Natural killer cell (primary cell): ENCODE data around the gene EXOC3L2. TPM values are rescaled to one million over a fixed set of nuclear protein-coding genes. Genes with fewer than 3 reads are reported as not detected.
A peak's percentile ranks its signal among the peaks of the same experiment; 100 is the strongest.

ENCODE experiments used
- ATAC-seq, 3 donors: fragments of 150-1000 bp in 2 of 3; fragments of 200-7000 bp in 1 of 3; cut with Tn5 transposase; 1 replicate in 1 of 3; 2 replicates in 2 of 3; pipeline ENCODE4 v1.10.0; 2021; ENCODE audit warnings: mild to moderate bottlenecking in 2 of 3, moderate library complexity in 2 of 3
- DNase-seq, 2 donors: peaks; one replicate each; pipeline versions ENCODE4 v3.0.0 to v3.0.0-alpha.2; 2013 to 2021; ENCODE audit warnings: mixed read lengths in 1 of 2
- H3K27ac ChIP-seq: one replicate; pipeline ENCODE4 v1.5.1; 2013; ENCODE audit warnings: mild to moderate bottlenecking, low read length
- H3K27me3 ChIP-seq: one replicate; pipeline ENCODE4 v1.6.1; 2013; ENCODE audit warnings: low read length; ENCODE audit not compliant: control insufficient read depth, insufficient read depth
- H3K36me3 ChIP-seq: one replicate; pipeline ENCODE4 v1.6.1; 2013; ENCODE audit warnings: low read length; ENCODE audit not compliant: control insufficient read depth, insufficient read depth
- H3K4me1 ChIP-seq: one replicate; pipeline ENCODE4 v1.6.1; 2013; ENCODE audit warnings: low read length; ENCODE audit not compliant: control insufficient read depth, insufficient read depth
- H3K4me3 ChIP-seq: one replicate; pipeline ENCODE4 v1.5.1; 2013; ENCODE audit warnings: low read length
- H3K9me3 ChIP-seq: one replicate; pipeline ENCODE4 v1.6.1; 2013; ENCODE audit warnings: low read length; ENCODE audit not compliant: control insufficient read depth, insufficient read depth
- H3K27ac Mint-ChIP-seq, 2 donors: one replicate each; pipeline ENCODE4 v1.8.0; 2022; ENCODE audit warnings: mild to moderate bottlenecking in 2 of 2, mixed read lengths in 2 of 2, moderate library complexity in 1 of 2
- H3K27me3 Mint-ChIP-seq, 2 donors: one replicate each; pipeline ENCODE4 v1.8.0; 2022; ENCODE audit warnings: low read depth in 2 of 2, mixed read lengths in 2 of 2
- H3K36me3 Mint-ChIP-seq: one replicate; pipeline ENCODE4 v1.8.0; 2022; ENCODE audit warnings: mixed read lengths
- H3K4me1 Mint-ChIP-seq, 2 donors: one replicate each; pipeline ENCODE4 v1.8.0; 2022; ENCODE audit warnings: mixed read lengths in 2 of 2
- H3K4me3 Mint-ChIP-seq: one replicate; pipeline ENCODE4 v1.8.0; 2022; ENCODE audit warnings: mild to moderate bottlenecking, moderate library complexity, mixed read lengths
- H3K9me3 Mint-ChIP-seq, 2 donors: one replicate each; pipeline ENCODE4 v1.8.0; 2022; ENCODE audit warnings: mixed read lengths in 2 of 2
- WGBS: methylation state at CpG from one replicate; pipeline ENCODE4 v1.1.7; 2013; ENCODE audit warnings: missing lambda C conversion rate; ENCODE audit not compliant: insufficient coverage; 5-methylcytosine and 5-hydroxymethylcytosine counted together
- intact Hi-C: fragments of 100-400 bp; cut with micrococcal nuclease; formaldehyde crosslinking; loops from one replicate; pipeline ENCODE4 v1.14.2; 2022
- total RNA-seq, 4 donors: library from RNA; stranded (reverse); fragments of 120-200 nt in 1 of 4; gene quantifications; one replicate each; pipeline versions ENCODE4 v1.2.3 to v1.2.4, GENCODE V29; 2013 to 2022
- TF ChIP-seq, protein P1 (sequence below): fragments of 200-600 bp; IDR thresholded peaks from one replicate; pipeline ENCODE4 v1.8.0; 2022; ENCODE audit warnings: antibody characterized with exemption

EXOC3L2 gene
- total RNA-seq, 3 donors from 2014 or later (not counting 1 experiment from before 2014, with no cell fraction given), result 0.16 to 0.23 TPM; not detected in 1

DNA sequence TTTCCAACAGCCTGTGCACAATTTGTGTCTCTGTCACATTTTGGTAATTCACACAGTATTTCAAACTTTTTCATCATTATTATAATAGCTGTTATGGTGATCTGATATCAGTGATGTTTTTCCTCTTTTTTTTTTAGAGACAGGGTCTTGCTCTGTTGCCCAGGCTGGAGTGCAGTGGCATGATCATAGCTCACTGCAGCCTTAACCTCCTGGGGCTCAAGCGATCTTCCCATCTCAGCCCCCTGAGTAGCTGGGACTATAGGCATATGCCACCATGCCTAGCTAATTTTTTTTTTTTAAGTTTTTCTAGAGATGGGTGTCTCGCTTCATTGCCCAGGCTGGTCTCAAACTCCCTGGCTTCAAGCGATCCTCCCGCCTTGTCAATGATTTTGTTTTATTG is 11.6 kb upstream of the EXOC3L2 start:
- H3K27ac Mint-ChIP-seq, result peak overlapping the region; percentile 46 to 65
- H3K4me3 ChIP-seq, result no peak overlapping the region
- H3K27ac ChIP-seq, result no peak overlapping the region
- ATAC-seq (no peak), DNase-seq (no peak)
- H3K4me3 Mint-ChIP-seq, result no peak overlapping the region
- 100% methylated on average over 1 of the region's 4 CpGs for WGBS
- H3K9me3 ChIP-seq, result no peaks in the 10 kb centered on the region
- H3K27me3 Mint-ChIP-seq, result no peaks in the 10 kb centered on the region
- H3K9me3 Mint-ChIP-seq, result no peaks in the 10 kb centered on the region
- H3K4me1 Mint-ChIP-seq, result peaks cover 33 to 45% of the 10 kb centered on the region in 2 donors
- TF ChIP-seq, protein P1, sequence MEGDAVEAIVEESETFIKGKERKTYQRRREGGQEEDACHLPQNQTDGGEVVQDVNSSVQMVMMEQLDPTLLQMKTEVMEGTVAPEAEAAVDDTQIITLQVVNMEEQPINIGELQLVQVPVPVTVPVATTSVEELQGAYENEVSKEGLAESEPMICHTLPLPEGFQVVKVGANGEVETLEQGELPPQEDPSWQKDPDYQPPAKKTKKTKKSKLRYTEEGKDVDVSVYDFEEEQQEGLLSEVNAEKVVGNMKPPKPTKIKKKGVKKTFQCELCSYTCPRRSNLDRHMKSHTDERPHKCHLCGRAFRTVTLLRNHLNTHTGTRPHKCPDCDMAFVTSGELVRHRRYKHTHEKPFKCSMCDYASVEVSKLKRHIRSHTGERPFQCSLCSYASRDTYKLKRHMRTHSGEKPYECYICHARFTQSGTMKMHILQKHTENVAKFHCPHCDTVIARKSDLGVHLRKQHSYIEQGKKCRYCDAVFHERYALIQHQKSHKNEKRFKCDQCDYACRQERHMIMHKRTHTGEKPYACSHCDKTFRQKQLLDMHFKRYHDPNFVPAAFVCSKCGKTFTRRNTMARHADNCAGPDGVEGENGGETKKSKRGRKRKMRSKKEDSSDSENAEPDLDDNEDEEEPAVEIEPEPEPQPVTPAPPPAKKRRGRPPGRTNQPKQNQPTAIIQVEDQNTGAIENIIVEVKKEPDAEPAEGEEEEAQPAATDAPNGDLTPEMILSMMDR, result no peak
- no peaks in the 10 kb centered on the region for H3K27me3 ChIP-seq
- peaks cover 31% of the 10 kb centered on the region for H3K4me1 ChIP-seq
- no peaks in the 10 kb centered on the region for H3K36me3 Mint-ChIP-seq
- no peaks in the 10 kb centered on the region for H3K36me3 ChIP-seq
- intact Hi-C loops, result no loop called here

DNA sequence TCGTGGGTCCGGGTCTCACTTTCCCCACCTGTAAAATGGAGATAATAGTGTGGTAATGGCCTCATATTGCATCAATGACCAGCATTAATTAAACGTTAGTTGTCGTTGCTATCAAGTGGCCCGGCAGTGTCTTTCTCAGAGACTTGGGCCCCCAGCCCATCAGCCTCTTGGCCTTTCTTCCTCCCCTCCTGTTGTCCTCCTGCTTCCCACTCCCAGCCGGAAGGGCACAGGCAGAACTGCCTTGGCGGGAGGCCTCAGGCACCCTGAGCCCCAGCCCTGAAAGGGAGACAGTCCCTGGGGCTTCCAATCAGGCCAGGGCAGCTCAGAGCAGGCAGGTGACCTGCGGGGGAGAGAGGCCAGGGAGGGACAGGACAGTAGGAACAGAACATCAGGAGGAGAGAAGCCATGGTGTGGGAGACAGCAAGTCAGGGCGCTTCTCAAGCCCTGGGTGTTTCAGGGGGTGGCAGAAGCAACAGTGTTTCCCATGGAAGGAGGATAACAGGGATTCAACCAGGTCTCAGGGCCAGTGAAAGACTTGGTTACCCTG is 10.5 kb upstream of the EXOC3L2 start:
- Mint-ChIP-seq H3K9me3 (no peaks in the 10 kb centered on the region), H3K4me1 (peaks cover 37 to 52% of the 10 kb centered on the region in 2 donors), H3K4me3 (no peak overlapping the region), H3K27me3 (no peaks in the 10 kb centered on the region), H3K27ac (peak overlapping the region in 1 of 2 donors; percentile 65), H3K36me3 (no peaks in the 10 kb centered on the region)
- H3K27me3 ChIP-seq, result no peaks in the 10 kb centered on the region
- H3K36me3 ChIP-seq, result no peaks in the 10 kb centered on the region
- WGBS, result 91% methylated on average over 9 of the region's 9 CpGs
- no peaks in the 10 kb centered on the region for H3K9me3 ChIP-seq
- ATAC-seq, result no peak
- DNase-seq, result no peak
- peaks cover 36% of the 10 kb centered on the region for H3K4me1 ChIP-seq
- no peak overlapping the region for H3K4me3 ChIP-seq
- TF ChIP-seq, protein P1, result no peak
- no peak overlapping the region for H3K27ac ChIP-seq
- intact Hi-C loops, result no loop called here

DNA sequence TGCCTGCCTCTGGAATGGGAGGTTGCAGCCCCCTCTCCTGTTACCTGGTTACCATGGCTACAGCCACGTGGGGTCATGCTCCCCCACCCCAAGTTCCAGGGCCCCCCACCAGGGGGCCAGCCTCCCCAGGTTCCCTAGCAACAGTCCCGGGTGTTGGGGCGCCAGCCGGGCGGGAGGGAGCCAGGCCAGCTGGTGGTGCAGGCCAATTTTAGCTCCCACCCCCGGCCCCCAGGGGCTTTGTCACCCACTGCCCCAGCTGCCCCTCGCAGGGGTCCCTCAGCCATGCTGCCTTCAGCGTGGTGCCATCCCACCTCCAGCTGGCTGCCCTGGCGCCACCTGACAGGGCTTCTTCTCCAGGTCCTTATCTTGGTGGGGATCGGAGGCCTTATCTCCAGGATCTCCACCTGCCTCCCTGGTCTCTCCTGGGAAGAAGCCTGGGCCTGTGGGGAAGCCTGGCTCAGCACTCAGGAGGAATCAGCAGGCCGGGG is 8.9 kb upstream of the EXOC3L2 start:
- Mint-ChIP-seq H3K27ac (peak overlapping the region; percentile 78 to 85), H3K4me3 (peak overlapping the region; percentile 94), H3K36me3 (no peaks in the 10 kb centered on the region), H3K9me3 (no peaks in the 10 kb centered on the region), H3K27me3 (no peaks in the 10 kb centered on the region), H3K4me1 (peaks cover 40 to 55% of the 10 kb centered on the region in 2 donors)
- H3K27ac ChIP-seq, result no peak overlapping the region
- no peak overlapping the region for H3K4me3 ChIP-seq
- WGBS, result 83% methylated on average over 11 of the region's 11 CpGs
- H3K36me3 ChIP-seq, result no peaks in the 10 kb centered on the region
- H3K4me1 ChIP-seq, result peaks cover 42% of the 10 kb centered on the region
- TF ChIP-seq, protein P1, result peak; percentile 20
- ATAC-seq (no peak), DNase-seq (peak in 1 of 2 donors; percentile 46)
- intact Hi-C loops, result no loop called here
- no peaks in the 10 kb centered on the region for H3K9me3 ChIP-seq
- H3K27me3 ChIP-seq, result no peaks in the 10 kb centered on the region
